Measurements from ENCODE around the gene FRZB.
"Not testable (repeated sequence)": the region's sequence is repeated elsewhere in the genome, so short reads cannot be mapped to it uniquely, and the experiment has no call there.

Gene FRZB

DNA sequence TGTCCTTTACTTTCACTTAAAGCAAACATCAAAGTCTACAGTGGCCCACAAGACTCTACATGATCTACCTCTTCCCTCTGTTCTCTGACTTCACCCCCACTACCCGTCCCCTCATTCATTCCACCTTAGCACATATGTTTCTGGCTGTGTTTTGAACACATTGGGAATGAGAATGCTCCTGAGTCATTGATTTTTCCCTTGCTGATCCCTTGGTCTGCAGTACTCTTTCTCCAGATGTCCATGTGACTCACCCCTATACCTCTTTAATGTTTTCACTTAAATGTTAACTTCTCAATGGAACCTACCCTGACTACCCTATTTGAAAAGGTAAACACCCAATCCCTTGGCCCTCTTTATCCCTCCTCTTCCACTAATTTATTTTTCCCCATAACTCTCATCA, 30.7 kb upstream of the FRZB start:
- peaks cover 1% of the 10 kb centered on the region for H3K4me1 Mint-ChIP-seq
- no peak overlapping the region for H3K27ac Mint-ChIP-seq
- peaks cover 3% of the 10 kb centered on the region for H3K27me3 Mint-ChIP-seq
- no peaks in the 10 kb centered on the region for H3K9me3 Mint-ChIP-seq
- ATAC-seq (no peak), DNase-seq (no peak)
- no peaks in the 10 kb centered on the region for H3K36me3 Mint-ChIP-seq (ENCODE audit: low read depth)
- H3K4me3 Mint-ChIP-seq: no peak overlapping the region

DNA sequence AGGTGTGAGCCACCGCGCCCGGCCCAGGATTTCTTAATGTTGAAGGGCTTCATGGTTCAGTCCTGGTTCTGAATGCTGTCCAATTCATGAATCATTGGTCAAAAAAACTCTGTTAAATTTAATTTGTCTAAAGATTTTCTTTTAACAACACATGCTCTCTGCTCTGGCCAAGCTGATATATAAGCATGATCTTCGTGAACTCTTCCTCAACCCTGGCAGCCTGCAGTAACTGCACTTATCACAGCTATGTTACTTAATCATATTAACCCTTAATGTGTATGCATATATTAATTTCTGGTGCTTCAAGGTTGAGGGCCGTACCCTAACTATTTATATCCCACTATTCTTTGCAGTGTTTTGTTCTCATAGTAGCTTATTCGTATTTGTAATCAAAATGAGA, 29.4 kb upstream of the FRZB start:
- peaks cover 1% of the 10 kb centered on the region for H3K4me1 Mint-ChIP-seq
- no peak overlapping the region for H3K27ac Mint-ChIP-seq
- no peaks in the 10 kb centered on the region for H3K36me3 Mint-ChIP-seq (ENCODE audit: low read depth)
- H3K9me3 Mint-ChIP-seq: no peaks in the 10 kb centered on the region
- ATAC-seq (no peak), DNase-seq (no peak)
- H3K27me3 Mint-ChIP-seq: peaks cover 2% of the 10 kb centered on the region
- H3K4me3 Mint-ChIP-seq: no peak overlapping the region

DNA sequence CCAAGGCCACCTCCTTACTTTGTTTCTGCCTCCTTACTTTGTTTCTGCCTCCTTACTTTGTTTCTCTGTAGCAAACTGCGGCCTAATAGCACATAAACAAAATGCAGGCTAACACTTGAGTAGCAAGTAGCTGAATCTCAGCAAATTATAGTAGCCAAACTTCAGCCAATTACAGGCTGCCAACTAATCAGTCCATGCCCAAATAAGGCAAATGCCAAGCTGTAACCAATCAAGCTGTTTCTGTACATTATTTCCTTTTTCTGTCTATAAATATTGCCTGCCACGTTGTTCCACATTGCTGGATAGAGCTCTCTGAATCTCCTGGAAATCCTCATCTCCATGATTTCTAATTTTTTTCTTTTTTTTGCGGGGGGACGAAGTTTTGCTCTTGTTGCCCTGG, 28.7 kb upstream of the FRZB start:
- no peak overlapping the region for H3K4me3 Mint-ChIP-seq
- no peaks in the 10 kb centered on the region for H3K9me3 Mint-ChIP-seq
- no peak for ATAC-seq
- no peaks in the 10 kb centered on the region for H3K36me3 Mint-ChIP-seq (ENCODE audit: low read depth)
- H3K27me3 Mint-ChIP-seq: peaks cover 2% of the 10 kb centered on the region
- peaks cover 1% of the 10 kb centered on the region for H3K4me1 Mint-ChIP-seq
- H3K27ac Mint-ChIP-seq: no peak overlapping the region
- no peak for DNase-seq

DNA sequence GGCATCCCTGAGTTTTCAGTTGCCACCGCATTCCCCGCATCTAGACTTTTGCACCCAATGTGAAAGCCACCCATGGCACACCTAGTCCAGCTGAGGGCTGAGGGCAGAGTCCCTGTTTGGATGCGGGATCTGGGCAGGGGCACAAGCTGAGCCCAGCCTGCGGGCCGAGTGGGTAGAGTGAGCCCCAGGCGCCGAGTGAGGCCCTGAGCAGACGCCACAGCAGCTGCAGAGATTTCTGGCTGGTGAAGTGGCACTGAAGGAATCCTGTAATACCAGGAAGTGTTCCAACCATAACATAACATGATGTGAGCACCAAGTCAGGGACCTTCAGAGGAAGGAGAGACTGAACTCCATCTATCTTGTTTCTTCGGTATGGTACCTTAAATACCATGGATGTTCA, 27.7 kb upstream of the FRZB start:
- Mint-ChIP-seq H3K9me3 (no peaks in the 10 kb centered on the region), H3K4me1 (no peaks in the 10 kb centered on the region), H3K4me3 (no peak overlapping the region), H3K36me3 (ENCODE audit: low read depth) (no peaks in the 10 kb centered on the region), H3K27me3 (peaks cover 4% of the 10 kb centered on the region), H3K27ac (no peak overlapping the region)
- ATAC-seq: no peak
- no peak for DNase-seq

DNA sequence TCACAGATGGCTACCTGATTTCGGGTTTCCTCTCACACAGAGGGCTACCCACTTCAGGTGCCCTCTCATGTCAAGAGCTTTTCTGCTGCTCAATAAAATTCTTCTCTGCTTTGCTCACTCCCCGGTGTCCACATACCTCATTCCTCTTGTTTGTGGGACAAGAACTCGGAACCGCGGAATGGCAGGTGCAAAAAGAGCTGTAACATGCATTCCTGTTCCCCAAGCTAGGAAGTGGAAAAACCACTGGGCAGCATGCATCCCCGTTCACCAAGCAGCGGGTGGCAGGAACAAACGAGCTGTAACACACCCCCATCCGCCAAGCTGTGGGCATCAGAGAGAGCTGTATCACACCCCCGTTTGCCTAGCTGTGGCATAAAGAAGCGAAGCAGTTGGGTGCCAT, 27.2 kb upstream of the FRZB start:
- Mint-ChIP-seq H3K27ac (no peak overlapping the region), H3K4me1 (no peaks in the 10 kb centered on the region), H3K27me3 (peaks cover 4% of the 10 kb centered on the region), H3K4me3 (no peak overlapping the region), H3K36me3 (ENCODE audit: low read depth) (no peaks in the 10 kb centered on the region), H3K9me3 (no peaks in the 10 kb centered on the region)
- ATAC-seq (no peak), DNase-seq (no peak)

DNA sequence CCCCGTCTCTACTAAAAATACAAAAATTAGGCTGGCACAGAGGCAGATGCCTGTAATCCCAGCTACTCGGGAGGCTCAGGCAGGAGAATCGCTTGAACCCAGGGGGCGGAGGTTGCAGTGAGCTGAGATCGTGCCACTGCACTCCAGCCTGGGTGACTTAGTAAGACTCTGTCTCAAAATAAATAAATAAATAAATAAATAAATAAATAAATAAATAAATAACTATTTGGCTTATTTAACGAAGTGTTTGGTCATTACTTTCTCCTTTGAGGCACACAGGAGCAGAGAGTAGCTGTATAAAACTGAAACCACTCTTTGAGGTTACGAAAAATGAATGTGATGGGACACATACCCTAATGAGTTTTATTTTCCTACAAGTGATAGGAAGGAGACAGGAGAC, 26.6 kb upstream of the FRZB start:
- ATAC-seq; H3K27ac Mint-ChIP-seq; H3K36me3 Mint-ChIP-seq (ENCODE audit: low read depth); H3K9me3 Mint-ChIP-seq; H3K4me3 Mint-ChIP-seq; DNase-seq; H3K4me1 Mint-ChIP-seq; H3K27me3 Mint-ChIP-seq: not testable (repeated sequence)

DNA sequence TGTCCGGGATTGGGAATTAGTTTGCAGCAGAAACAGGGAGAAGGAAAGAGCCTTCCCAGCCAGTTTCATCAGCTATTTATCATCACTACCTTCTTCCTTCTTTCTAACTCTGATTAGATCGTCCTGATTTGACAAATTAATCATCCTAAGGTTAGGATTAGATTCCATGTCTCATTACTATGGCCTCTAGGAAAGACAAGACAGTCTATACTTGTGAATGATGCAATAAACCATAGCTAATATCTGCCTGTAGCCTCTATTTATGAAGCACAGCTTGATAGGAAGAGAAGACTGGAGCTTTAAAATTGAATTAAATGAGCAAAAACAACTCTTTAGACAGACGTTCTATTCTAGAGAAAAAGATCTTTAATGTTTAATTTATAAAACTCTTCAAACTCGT, 25.2 kb upstream of the FRZB start:
- H3K4me1 Mint-ChIP-seq: no peaks in the 10 kb centered on the region
- DNase-seq: no peak
- peaks cover 2% of the 10 kb centered on the region for H3K27me3 Mint-ChIP-seq
- no peak overlapping the region for H3K4me3 Mint-ChIP-seq
- no peaks in the 10 kb centered on the region for H3K9me3 Mint-ChIP-seq
- ATAC-seq: no peak
- no peak overlapping the region for H3K27ac Mint-ChIP-seq
- no peaks in the 10 kb centered on the region for H3K36me3 Mint-ChIP-seq (ENCODE audit: low read depth)

DNA sequence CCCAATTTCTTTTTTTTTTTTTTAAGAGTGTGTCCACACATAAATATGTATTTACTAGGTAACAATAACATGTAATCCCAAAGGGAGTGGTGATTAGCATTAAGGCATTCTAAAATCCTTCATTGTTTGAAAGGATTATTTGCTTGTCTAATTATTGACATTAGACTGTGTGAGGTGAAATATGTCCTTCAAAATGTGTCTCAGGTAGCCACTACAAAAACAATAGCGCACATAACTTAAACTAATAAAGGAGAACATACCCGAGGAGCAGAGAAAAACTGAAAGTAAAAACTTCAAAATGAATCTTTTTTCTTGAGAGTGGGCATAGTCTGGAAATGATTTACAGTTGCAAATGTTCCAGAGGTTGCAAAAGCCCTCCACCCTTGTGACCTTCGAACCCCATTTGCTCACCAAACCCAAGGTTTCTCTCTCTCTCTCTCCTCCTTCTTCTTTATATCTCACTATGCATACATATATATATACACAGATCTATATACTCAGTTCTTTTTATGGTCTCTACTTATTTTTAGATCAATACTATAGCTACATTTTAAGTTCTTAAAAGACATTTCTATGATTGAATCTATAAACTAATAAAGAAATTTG, 24.4 kb upstream of the FRZB start:
- Mint-ChIP-seq H3K4me1 (no peaks in the 10 kb centered on the region), H3K4me3 (no peak overlapping the region), H3K9me3 (no peaks in the 10 kb centered on the region), H3K27ac (no peak overlapping the region), H3K36me3 (ENCODE audit: low read depth) (no peaks in the 10 kb centered on the region), H3K27me3 (peaks cover 2% of the 10 kb centered on the region)
- DNase-seq (no peak), ATAC-seq (no peak)

DNA sequence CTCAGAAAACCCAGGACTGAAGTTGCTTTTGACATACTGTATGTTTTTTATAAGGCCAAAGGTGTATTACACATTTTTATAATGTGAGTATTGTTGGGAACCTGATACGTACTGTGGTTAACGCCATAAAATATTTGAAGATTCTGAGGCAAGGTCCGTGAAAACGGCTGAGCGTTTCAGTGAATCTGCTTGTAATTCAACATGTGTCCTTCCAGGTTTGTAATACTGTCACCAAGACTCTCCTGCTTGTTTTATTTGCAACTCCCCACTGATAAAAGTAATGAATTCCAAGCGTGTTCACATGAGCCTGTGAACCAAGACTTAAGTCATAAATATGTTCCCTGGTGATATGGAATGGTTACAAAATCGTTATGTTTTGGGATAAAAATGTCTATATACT, 23.9 kb upstream of the FRZB start:
- ATAC-seq (no peak), DNase-seq (no peak)
- Mint-ChIP-seq H3K36me3 (ENCODE audit: low read depth) (no peaks in the 10 kb centered on the region), H3K9me3 (no peaks in the 10 kb centered on the region), H3K4me1 (no peaks in the 10 kb centered on the region), H3K4me3 (no peak overlapping the region), H3K27me3 (peaks cover 2% of the 10 kb centered on the region), H3K27ac (no peak overlapping the region)

DNA sequence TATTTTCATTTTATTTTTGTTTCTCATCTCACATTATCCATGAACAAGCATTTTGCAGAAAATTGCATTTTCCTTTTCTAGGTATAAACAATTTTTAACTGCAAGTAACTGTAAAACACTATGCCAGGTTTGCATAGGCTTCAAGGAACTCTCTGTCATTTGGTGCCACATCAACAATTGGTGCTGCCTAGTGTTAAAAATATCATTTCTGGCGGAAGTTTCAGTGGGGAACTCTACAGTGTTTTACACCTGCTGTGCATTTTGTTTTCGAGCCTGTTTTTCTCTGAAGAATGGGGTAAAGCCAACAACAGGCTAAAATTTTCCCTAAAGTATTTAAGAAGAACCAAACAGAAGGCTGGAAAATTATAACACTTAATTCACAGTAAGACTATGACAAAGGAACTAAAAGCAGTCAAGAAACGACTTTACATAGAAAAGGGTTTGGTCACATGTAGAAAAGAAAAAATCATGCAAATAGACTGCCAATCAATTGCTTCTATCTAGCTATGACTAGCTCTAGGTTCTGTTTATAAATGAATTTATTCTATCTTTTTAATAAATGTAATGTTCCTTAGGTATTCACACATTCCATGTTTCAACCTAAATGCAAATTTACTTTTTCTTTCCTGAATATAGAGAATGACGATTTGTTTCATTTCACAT, 21.4 kb upstream of the FRZB start:
- Mint-ChIP-seq H3K4me3 (no peak overlapping the region), H3K4me1 (no peaks in the 10 kb centered on the region), H3K27me3 (peaks cover 2% of the 10 kb centered on the region), H3K27ac (no peak overlapping the region), H3K36me3 (ENCODE audit: low read depth) (no peaks in the 10 kb centered on the region), H3K9me3 (no peaks in the 10 kb centered on the region)
- ATAC-seq (no peak), DNase-seq (no peak)

DNA sequence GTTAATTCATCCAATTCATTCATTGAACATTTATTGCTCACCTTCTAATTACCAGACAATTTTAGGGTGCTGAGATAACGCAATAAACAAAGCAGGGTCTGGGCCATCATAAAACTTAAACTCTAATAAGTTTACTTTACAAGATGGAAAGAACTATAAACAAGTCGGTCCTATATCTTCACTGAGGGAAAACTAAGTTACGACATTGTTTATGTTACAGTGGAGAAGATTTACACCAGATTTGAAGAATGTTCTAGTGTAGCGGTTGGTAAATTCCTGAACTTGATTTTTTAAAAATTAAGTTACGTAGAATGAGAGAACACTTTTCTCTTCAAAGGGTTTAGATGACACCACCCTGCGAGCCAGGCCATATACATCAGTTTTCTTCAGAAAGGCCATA, 20.7 kb upstream of the FRZB start:
- peaks cover 2% of the 10 kb centered on the region for H3K27me3 Mint-ChIP-seq
- no peaks in the 10 kb centered on the region for H3K9me3 Mint-ChIP-seq
- H3K4me1 Mint-ChIP-seq: no peaks in the 10 kb centered on the region
- ATAC-seq: no peak
- no peak overlapping the region for H3K4me3 Mint-ChIP-seq
- H3K36me3 Mint-ChIP-seq (ENCODE audit: low read depth): no peaks in the 10 kb centered on the region
- H3K27ac Mint-ChIP-seq: no peak overlapping the region
- DNase-seq: no peak

DNA sequence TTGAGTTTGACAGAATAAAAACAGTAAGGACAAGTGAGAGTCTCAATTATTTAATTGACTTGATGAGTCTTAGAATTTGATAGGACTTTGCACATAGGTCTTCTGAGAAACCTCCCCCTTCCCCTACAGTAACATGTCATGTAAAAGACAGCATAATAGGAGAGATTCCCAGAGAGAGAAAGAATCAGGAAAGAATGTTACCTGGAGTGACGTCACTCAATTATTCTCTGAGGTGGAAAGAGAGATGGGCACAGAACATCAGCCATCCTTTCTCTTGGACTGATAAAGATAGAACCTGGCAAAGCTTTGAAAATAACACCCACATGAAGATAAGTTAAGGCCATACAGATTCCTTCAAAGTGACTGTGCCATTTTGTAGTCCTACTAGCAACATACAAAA, 19.3 kb upstream of the FRZB start:
- Mint-ChIP-seq H3K27me3 (peaks cover 2% of the 10 kb centered on the region), H3K4me3 (no peak overlapping the region), H3K4me1 (no peaks in the 10 kb centered on the region), H3K27ac (no peak overlapping the region), H3K36me3 (ENCODE audit: low read depth) (no peaks in the 10 kb centered on the region), H3K9me3 (peaks cover 4% of the 10 kb centered on the region)
- no peak for ATAC-seq
- DNase-seq: no peak

DNA sequence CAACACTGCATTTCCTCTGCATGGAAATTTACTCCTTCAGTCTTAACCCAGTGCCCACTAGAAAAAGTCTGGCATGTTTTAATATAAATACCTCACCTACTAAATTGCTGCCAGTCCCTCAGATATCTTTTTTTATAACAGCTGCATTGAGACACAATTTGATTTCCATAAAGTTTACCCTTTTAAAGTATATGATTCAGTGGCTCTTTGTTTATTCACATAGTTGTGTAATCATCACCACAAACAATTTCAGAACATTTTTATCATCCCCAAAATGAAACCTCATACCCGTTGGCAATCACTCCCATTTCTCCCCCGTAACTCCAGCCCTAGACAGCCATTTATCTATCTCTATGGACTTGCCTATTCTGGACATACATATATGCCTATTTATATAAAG, 17.0 kb upstream of the FRZB start:
- ATAC-seq: no peak
- Mint-ChIP-seq H3K4me1 (no peaks in the 10 kb centered on the region), H3K4me3 (no peak overlapping the region), H3K36me3 (ENCODE audit: low read depth) (no peaks in the 10 kb centered on the region), H3K27me3 (no peaks in the 10 kb centered on the region), H3K27ac (no peak overlapping the region), H3K9me3 (peaks cover 13% of the 10 kb centered on the region)
- DNase-seq: no peak

DNA sequence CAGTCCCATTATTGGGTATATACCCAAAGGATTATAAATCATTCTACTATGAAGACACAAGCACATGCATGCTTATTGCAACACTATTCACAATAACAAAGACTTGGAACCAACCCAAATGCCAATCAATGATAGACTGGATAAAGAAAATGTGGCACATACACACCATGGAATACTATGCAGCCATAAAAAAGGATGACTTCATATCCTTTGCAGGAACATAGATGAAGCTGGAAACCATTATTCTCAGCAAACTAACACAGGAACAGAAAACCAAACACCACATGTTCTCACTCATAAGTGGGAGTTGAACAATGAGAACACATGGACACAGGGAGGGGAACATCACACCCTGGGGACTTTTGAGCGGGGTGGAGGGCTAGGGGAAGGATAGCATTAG, 13.7 kb upstream of the FRZB start:
- H3K4me1 Mint-ChIP-seq; H3K27ac Mint-ChIP-seq; DNase-seq; H3K4me3 Mint-ChIP-seq; H3K27me3 Mint-ChIP-seq; H3K36me3 Mint-ChIP-seq (ENCODE audit: low read depth); ATAC-seq: not testable (repeated sequence)
- H3K9me3 Mint-ChIP-seq: peaks cover 28% of the 10 kb centered on the region

DNA sequence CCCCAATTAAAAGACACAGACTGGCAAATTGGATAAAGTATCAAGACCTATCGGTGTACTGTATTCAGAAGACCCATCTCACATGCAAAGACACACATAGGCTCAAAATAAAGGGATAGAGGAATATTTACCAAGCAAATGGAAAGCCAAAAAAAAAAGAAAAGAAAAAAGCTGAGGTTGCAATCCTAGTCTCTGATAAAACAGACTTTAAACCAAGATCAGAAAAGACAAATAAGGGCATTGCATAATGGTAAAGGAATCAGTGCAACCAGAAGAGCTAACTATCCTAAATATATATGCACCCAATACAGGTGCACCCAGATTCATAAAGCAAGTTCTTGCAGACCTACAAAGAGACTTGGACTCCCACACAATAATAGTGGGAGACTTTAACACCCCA, 10.2 kb upstream of the FRZB start:
- DNase-seq; H3K36me3 Mint-ChIP-seq (ENCODE audit: low read depth); H3K4me1 Mint-ChIP-seq; H3K27ac Mint-ChIP-seq; H3K4me3 Mint-ChIP-seq; H3K27me3 Mint-ChIP-seq; ATAC-seq: not testable (repeated sequence)
- H3K9me3 Mint-ChIP-seq: peaks cover 34% of the 10 kb centered on the region

DNA sequence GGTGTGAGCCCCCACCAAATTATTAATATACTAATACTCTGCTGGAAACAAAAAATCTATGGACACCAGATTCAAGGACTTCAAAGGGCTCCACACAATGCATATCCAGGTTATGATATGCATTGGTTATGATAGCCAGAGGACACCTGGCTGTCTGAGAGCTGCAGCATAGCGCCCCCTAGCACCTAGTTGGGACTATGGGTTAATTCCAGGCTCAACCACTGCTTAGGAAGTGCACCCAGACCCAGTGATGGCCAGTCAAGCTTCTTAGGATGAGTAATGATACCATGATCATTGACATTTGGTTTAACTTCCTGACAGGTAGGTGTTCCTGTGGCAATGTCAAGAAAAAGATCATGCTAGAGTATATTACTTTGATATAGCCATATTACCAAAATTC, 3.8 kb upstream of the FRZB start:
- peak; percentile 14 for DNase-seq
- Mint-ChIP-seq H3K27ac (no peak overlapping the region), H3K36me3 (ENCODE audit: low read depth) (no peaks in the 10 kb centered on the region), H3K4me1 (peaks cover 10% of the 10 kb centered on the region), H3K4me3 (no peak overlapping the region), H3K9me3 (peaks cover 6% of the 10 kb centered on the region), H3K27me3 (peaks cover 41% of the 10 kb centered on the region)
- ATAC-seq: peak; percentile 20

All from activated naive CD8-positive, alpha-beta T cell treated with anti-CD3 and anti-CD28 coated beads, Interleukin-2, amount 50 U/mL, for 24 hours (primary cell).